Heart left ventricle (tissue), 16 donors: ENCODE data around the gene SND1. TPM values are rescaled to one million over a fixed set of nuclear protein-coding genes. Genes with fewer than 3 reads are reported as not detected.

Experiments used
- ATAC-seq, 4 donors: fragments of 200-7000 bp; cut with Tn5 transposase; one replicate each; pipeline ENCODE4 v1.9.1; 2020 to 2022; ENCODE audit warnings: moderate library complexity in 4 of 4, mild to moderate bottlenecking in 3 of 4, moderate number of reproducible peaks in 1 of 4
- DNase-seq, 5 donors: peaks; one replicate each; pipeline ENCODE4 v3.0.0-alpha.2; 2020
- H3K27ac ChIP-seq, 12 donors: fragments of 200-600 bp; sonication (generic) in 4 of 12; one replicate each; pipeline versions ENCODE4 v1.5.0 to v1.8.0; 2016 to 2022; ENCODE audit warnings: mild to moderate bottlenecking in 2 of 12
- H3K27me3 ChIP-seq, 9 donors: fragments of 200-600 bp; sonication (generic) in 2 of 9; one replicate each; pipeline versions ENCODE4 v1.5.1 to v1.8.0; 2016 to 2022; ENCODE audit warnings: mild to moderate bottlenecking in 3 of 9
- H3K36me3 ChIP-seq, 9 donors: fragments of 200-600 bp; sonication (generic) in 2 of 9; one replicate each; pipeline versions ENCODE4 v1.5.0 to v1.8.0; 2018 to 2022; ENCODE audit warnings: mild to moderate bottlenecking in 2 of 9
- H3K4me1 ChIP-seq, 12 donors: fragments of 200-600 bp; sonication (generic) in 4 of 12; one replicate each; pipeline versions ENCODE4 v1.5.0 to v1.8.0; 2016 to 2022; ENCODE audit warnings: mild to moderate bottlenecking in 3 of 12
- H3K4me3 ChIP-seq, 12 donors: fragments of 200-600 bp; sonication (generic) in 4 of 12; one replicate each; pipeline versions ENCODE4 v1.5.0 to v1.8.0; 2017 to 2022; ENCODE audit warnings: mild to moderate bottlenecking in 9 of 12, moderate library complexity in 4 of 12
- H3K9me3 ChIP-seq, 12 donors: fragments of 200-600 bp; sonication (generic) in 4 of 12; one replicate each; pipeline versions ENCODE4 v1.5.0 to v1.8.0; 2016 to 2022; ENCODE audit warnings: mild to moderate bottlenecking in 1 of 12
- CTCF ChIP-seq, 12 donors: fragments of 200-600 bp; sonication (generic) in 4 of 12; IDR thresholded peaks; one replicate each; pipeline versions ENCODE4 v1.5.0 to v1.8.0; 2018 to 2022; ENCODE audit warnings: antibody characterized with exemption in 12 of 12, mild to moderate bottlenecking in 5 of 12
- POLR2A ChIP-seq, 2 donors: fragments of 450-650 bp; IDR thresholded peaks; one replicate each; pipeline ENCODE4 v1.6.1; 2017; ENCODE audit warnings: antibody characterized with exemption in 2 of 2, mild to moderate bottlenecking in 2 of 2, moderate library complexity in 2 of 2
- WGBS, 4 donors: extraction: QIAGEN DNeasy Blood & Tissue Kit in 2 of 4; methylation state at CpG; one replicate each; pipeline versions ENCODE4 v1.1.5 to v1.1.7; 2013 to 2018; 5-methylcytosine and 5-hydroxymethylcytosine counted together
- intact Hi-C, 10 donors: fragments of 100-400 bp; cut with DNase I; formaldehyde crosslinking; loops; one replicate each; pipeline versions ENCODE4 v1.11.1 to v1.14.2; 2022
- polyA plus RNA-seq, 2 donors: library from polyadenylated mRNA; stranded (reverse); fragments of 200-250 nt; gene quantifications; one replicate each; pipeline ENCODE4 v1.2.3, GENCODE V29; 2013
- total RNA-seq, 9 donors: library from RNA; depleted of rRNA in 2 of 9; stranded (reverse); fragments of >200 nt in 2 of 9; fragmentation: NEBNext Ultra II Directional in 3 of 9; extraction: Animal tissue kit (Norgen Biotek cat#: 25700) in 3 of 9; gene quantifications; one replicate each; pipeline versions ENCODE4 v1.1.0 to v1.2.4, GENCODE V29; 2016 to 2023
- donor health status: ischemic (EF 13 %, LVEDD 7.1; RV severe dilation, severe dysfunction).
- donor health status: healthy with polysubstance abuse.
- donor health status: DM: no; HTN: yes; CAD: no.
- donor health status: DM: no; HTN: no; CAD: no.
- donor health status: ischemic (EF 25% LVEDD 6.9; RV normal size, moderate dysfunction).
- donor health status: ischemic (EF 25% LVEDD 5.7; RV mildly dilated, moderate dysfunction).
- donor health status: healthy.
- donor health status: DM: yes; HTN: yes; CAD: no.
- donor health status: ischemic (EF 35%, LVEDD 5.7; RV mildly dilated, moderate dysfunction).
- donor health status: nonischemic (EF 11% LVEDD 7.7; RV severe dilation, severe dysfunction).
- donor health status: DM: yes; HTN: yes; CAD: no.
- donor health status: PGD.
- donor health status: ischemic (EF 29% LVEDD 5.4; RV normal size, mild dysfunction).
- donor health status: nonischemic (EF 23%, LVEDD 6.1; RV moderate dilation, normal function).

The SND1 gene
- total and polyA plus RNA-seq, 11 donors, result 45.6 to 115 (median 76.3) TPM

- 90 to 92% (median 92%) methylated on average over 4 of the region's 4 CpGs for whole genome bisulfite sequencing, 4 donors
- Histone ChIP-seq H3K27me3 (no peaks in the 10 kb centered on the region), H3K27ac (no peak overlapping the region), H3K9me3 (peaks cover 0 to 10% (median 0%) of the 10 kb centered on the region in 12 donors), H3K36me3 (peaks cover 0 to 39% (median 20%) of the 10 kb centered on the region in 9 donors), H3K4me1 (peaks cover 0 to 10% (median 0%) of the 10 kb centered on the region in 12 donors), H3K4me3 (no peak overlapping the region)
- TF ChIP-seq POLR2A (IDR thresholded peaks at IDR 0.05) (no peak), CTCF (IDR thresholded peaks at IDR 0.05) (no peak)
- ATAC-seq (no peak), DNase-seq (no peak)
- intact Hi-C loops, result no loop called here
Observed at GRCh38 chr7:127933146-127933545, 281.2 kb downstream of the SND1 start.

- no peak for ATAC-seq
Observed at GRCh38 chr7:127934711-127935110, 282.7 kb downstream of the SND1 start.

GRCh38 chr7:127935847-127936376 is 283.9 kb downstream of the SND1 start:
- intact Hi-C loops, result no loop called here
- TF ChIP-seq CTCF (IDR thresholded peaks at IDR 0.05) (no peak), POLR2A (IDR thresholded peaks at IDR 0.05) (no peak)
- Histone ChIP-seq H3K27me3 (no peaks in the 10 kb centered on the region), H3K9me3 (peaks cover 0 to 10% (median 0%) of the 10 kb centered on the region in 12 donors), H3K4me1 (peaks cover 0 to 17% (median 0%) of the 10 kb centered on the region in 12 donors), H3K4me3 (no peak overlapping the region), H3K36me3 (peaks cover 0 to 23% (median 5%) of the 10 kb centered on the region in 9 donors), H3K27ac (no peak overlapping the region)
- DNase-seq (no peak), ATAC-seq (no peak)
- 83 to 91% (median 86%) methylated on average over 6 of the region's 6 CpGs for WGBS, 4 donors

More at GRCh38 chr7:127934711-127935110, 282.7 kb downstream of the SND1 start:
- Histone ChIP-seq H3K27me3 (no peaks in the 10 kb centered on the region), H3K4me1 (peaks cover 0 to 10% (median 0%) of the 10 kb centered on the region in 12 donors), H3K36me3 (peaks cover 0 to 35% (median 14%) of the 10 kb centered on the region in 9 donors), H3K4me3 (no peak overlapping the region), H3K27ac (no peak overlapping the region), H3K9me3 (peaks cover 0 to 10% (median 0%) of the 10 kb centered on the region in 12 donors)
- no peak for TF ChIP-seq CTCF (IDR thresholded peaks at IDR 0.05)
- no peak for TF ChIP-seq POLR2A (IDR thresholded peaks at IDR 0.05)
- DNase-seq, result no peak
- intact Hi-C loops, result no loop called here
- WGBS, 4 donors, result 94 to 99% (median 97%) methylated on average over 5 of the region's 5 CpGs

GRCh38 chr7:127937066-127937680 is 285.2 kb downstream of the SND1 start:
- no peak for ATAC-seq
- 89 to 93% (median 91%) methylated on average over 3 of the region's 3 CpGs for WGBS, 4 donors
- Histone ChIP-seq H3K27ac (no peak overlapping the region), H3K9me3 (no peaks in the 10 kb centered on the region), H3K27me3 (no peaks in the 10 kb centered on the region), H3K4me3 (no peak overlapping the region), H3K36me3 (peaks cover 0 to 16% (median 0%) of the 10 kb centered on the region in 9 donors), H3K4me1 (peaks cover 0 to 17% (median 0%) of the 10 kb centered on the region in 12 donors)
- TF ChIP-seq POLR2A (IDR thresholded peaks at IDR 0.05), result no peak
- TF ChIP-seq CTCF (IDR thresholded peaks at IDR 0.05), result no peak
- intact Hi-C loops, result no loop called here
- DNase-seq, result no peak
